Memory B cell (primary cell): Measurements from ENCODE around the gene ITGBL1.
"Not testable (repeated sequence)": the region's sequence is repeated elsewhere in the genome, so short reads cannot be mapped to it uniquely, and the experiment has no call there.

Experiments
- ATAC-seq: fragments of 150-1000 bp; cut with Tn5 transposase; 2 replicates; pipeline ENCODE4 v1.10.0; 2021; ENCODE audit warnings: low read depth, mild to moderate bottlenecking, moderate library complexity
- DNase-seq, 2 donors: peaks; one replicate each; pipeline ENCODE4 v3.0.0; 2022; ENCODE audit warnings: low spot score in 2 of 2
- H3K27ac Mint-ChIP-seq: one replicate; pipeline ENCODE4 v1.8.0; 2022; ENCODE audit warnings: mild to moderate bottlenecking, moderate library complexity, mixed read lengths
- H3K27me3 Mint-ChIP-seq: one replicate; pipeline ENCODE4 v1.8.0; 2022; ENCODE audit warnings: mixed read lengths
- H3K36me3 Mint-ChIP-seq: one replicate; pipeline ENCODE4 v1.8.0; 2022; ENCODE audit warnings: mild to moderate bottlenecking, mixed read lengths
- H3K4me1 Mint-ChIP-seq: one replicate; pipeline ENCODE4 v1.8.0; 2022; ENCODE audit warnings: mixed read lengths
- H3K4me3 Mint-ChIP-seq: one replicate; pipeline ENCODE4 v1.8.0; 2022; ENCODE audit warnings: mild to moderate bottlenecking, moderate library complexity, mixed read lengths
- H3K9me3 Mint-ChIP-seq: one replicate; pipeline ENCODE4 v1.8.0; 2022; ENCODE audit warnings: mixed read lengths

Gene ITGBL1

GRCh38 chr13:101544544-101544943, 92.1 kb downstream of the ITGBL1 start:
- H3K4me1 Mint-ChIP-seq, DNase-seq, H3K36me3 Mint-ChIP-seq, ATAC-seq, H3K27ac Mint-ChIP-seq, H3K9me3 Mint-ChIP-seq, H3K4me3 Mint-ChIP-seq, H3K27me3 Mint-ChIP-seq: not testable (repeated sequence)

GRCh38 chr13:101544979-101545378, 92.5 kb downstream of the ITGBL1 start:
- DNase-seq (no peak), ATAC-seq (no peak)
- H3K36me3 Mint-ChIP-seq: no peaks in the 10 kb centered on the region
- H3K4me3 Mint-ChIP-seq: no peak overlapping the region
- peaks cover 2% of the 10 kb centered on the region for H3K27me3 Mint-ChIP-seq
- H3K9me3 Mint-ChIP-seq: no peaks in the 10 kb centered on the region
- no peak overlapping the region for H3K27ac Mint-ChIP-seq
- H3K4me1 Mint-ChIP-seq: no peaks in the 10 kb centered on the region

- Mint-ChIP-seq H3K4me1 (no peaks in the 10 kb centered on the region), H3K27ac (no peak overlapping the region), H3K9me3 (no peaks in the 10 kb centered on the region), H3K27me3 (peaks cover 2% of the 10 kb centered on the region), H3K36me3 (no peaks in the 10 kb centered on the region), H3K4me3 (no peak overlapping the region)
- DNase-seq (no peak), ATAC-seq (no peak)
Measured at GRCh38 chr13:101545521-101545920, 93.0 kb downstream of the ITGBL1 start.

- H3K27ac Mint-ChIP-seq: no peak overlapping the region
- no peak overlapping the region for H3K4me3 Mint-ChIP-seq
- DNase-seq (no peak), ATAC-seq (no peak)
- H3K36me3 Mint-ChIP-seq: no peaks in the 10 kb centered on the region
- H3K4me1 Mint-ChIP-seq: no peaks in the 10 kb centered on the region
- H3K27me3 Mint-ChIP-seq: peaks cover 3% of the 10 kb centered on the region
- no peaks in the 10 kb centered on the region for H3K9me3 Mint-ChIP-seq
Measured at GRCh38 chr13:101552286-101552685, 99.8 kb downstream of the ITGBL1 start.

- no peak overlapping the region for H3K4me3 Mint-ChIP-seq
- DNase-seq: no peak
- peaks cover 3% of the 10 kb centered on the region for H3K27me3 Mint-ChIP-seq
- no peaks in the 10 kb centered on the region for H3K4me1 Mint-ChIP-seq
- no peak overlapping the region for H3K27ac Mint-ChIP-seq
- ATAC-seq: no peak
- no peaks in the 10 kb centered on the region for H3K36me3 Mint-ChIP-seq
- H3K9me3 Mint-ChIP-seq: no peaks in the 10 kb centered on the region
Measured at GRCh38 chr13:101552786-101553185, 100.3 kb downstream of the ITGBL1 start.

- Mint-ChIP-seq H3K27me3 (peaks cover 4% of the 10 kb centered on the region), H3K27ac (no peak overlapping the region), H3K4me1 (no peaks in the 10 kb centered on the region), H3K4me3 (no peak overlapping the region), H3K9me3 (no peaks in the 10 kb centered on the region), H3K36me3 (no peaks in the 10 kb centered on the region)
- no peak for ATAC-seq
- no peak for DNase-seq
Measured at GRCh38 chr13:101554420-101555125, 102.1 kb downstream of the ITGBL1 start.

- no peaks in the 10 kb centered on the region for H3K9me3 Mint-ChIP-seq
- ATAC-seq (no peak), DNase-seq (no peak)
- H3K27me3 Mint-ChIP-seq: peaks cover 4% of the 10 kb centered on the region
- no peaks in the 10 kb centered on the region for H3K36me3 Mint-ChIP-seq
- H3K4me3 Mint-ChIP-seq: no peak overlapping the region
- H3K4me1 Mint-ChIP-seq: no peaks in the 10 kb centered on the region
- H3K27ac Mint-ChIP-seq: no peak overlapping the region
Measured at GRCh38 chr13:101555610-101556009, 103.1 kb downstream of the ITGBL1 start.

GRCh38 chr13:101556676-101557123, 104.2 kb downstream of the ITGBL1 start:
- peaks cover 3% of the 10 kb centered on the region for H3K9me3 Mint-ChIP-seq
- no peaks in the 10 kb centered on the region for H3K36me3 Mint-ChIP-seq
- ATAC-seq: no peak
- no peak overlapping the region for H3K4me3 Mint-ChIP-seq
- peaks cover 4% of the 10 kb centered on the region for H3K27me3 Mint-ChIP-seq
- no peak overlapping the region for H3K27ac Mint-ChIP-seq
- H3K4me1 Mint-ChIP-seq: no peaks in the 10 kb centered on the region
- no peak for DNase-seq

GRCh38 chr13:101565317-101565716, 112.8 kb downstream of the ITGBL1 start:
- ATAC-seq (no peak), DNase-seq (no peak)
- no peaks in the 10 kb centered on the region for H3K4me1 Mint-ChIP-seq
- H3K4me3 Mint-ChIP-seq: no peak overlapping the region
- no peaks in the 10 kb centered on the region for H3K36me3 Mint-ChIP-seq
- no peak overlapping the region for H3K27ac Mint-ChIP-seq
- peaks cover 2% of the 10 kb centered on the region for H3K27me3 Mint-ChIP-seq
- peaks cover 3% of the 10 kb centered on the region for H3K9me3 Mint-ChIP-seq

GRCh38 chr13:101567841-101568240, 115.4 kb downstream of the ITGBL1 start:
- H3K4me3 Mint-ChIP-seq: no peak overlapping the region
- no peaks in the 10 kb centered on the region for H3K9me3 Mint-ChIP-seq
- H3K27ac Mint-ChIP-seq: no peak overlapping the region
- H3K36me3 Mint-ChIP-seq: no peaks in the 10 kb centered on the region
- H3K4me1 Mint-ChIP-seq: no peaks in the 10 kb centered on the region
- DNase-seq: no peak
- peaks cover 2% of the 10 kb centered on the region for H3K27me3 Mint-ChIP-seq
- no peak for ATAC-seq

GRCh38 chr13:101569807-101570206, 117.3 kb downstream of the ITGBL1 start:
- peaks cover 2% of the 10 kb centered on the region for H3K27me3 Mint-ChIP-seq
- no peak overlapping the region for H3K27ac Mint-ChIP-seq
- DNase-seq (no peak), ATAC-seq (no peak)
- H3K36me3 Mint-ChIP-seq: no peaks in the 10 kb centered on the region
- H3K4me1 Mint-ChIP-seq: no peaks in the 10 kb centered on the region
- H3K9me3 Mint-ChIP-seq: no peaks in the 10 kb centered on the region
- H3K4me3 Mint-ChIP-seq: no peak overlapping the region

GRCh38 chr13:101570410-101570809, 117.9 kb downstream of the ITGBL1 start:
- Mint-ChIP-seq H3K4me3 (no peak overlapping the region), H3K36me3 (no peaks in the 10 kb centered on the region), H3K4me1 (no peaks in the 10 kb centered on the region), H3K27ac (no peak overlapping the region), H3K27me3 (peaks cover 2% of the 10 kb centered on the region), H3K9me3 (no peaks in the 10 kb centered on the region)
- no peak for ATAC-seq
- no peak for DNase-seq

GRCh38 chr13:101572456-101572855, 120.0 kb downstream of the ITGBL1 start:
- Mint-ChIP-seq H3K27ac (no peak overlapping the region), H3K9me3 (no peaks in the 10 kb centered on the region), H3K27me3 (peaks cover 2% of the 10 kb centered on the region), H3K4me3 (no peak overlapping the region), H3K4me1 (no peaks in the 10 kb centered on the region), H3K36me3 (no peaks in the 10 kb centered on the region)
- ATAC-seq: no peak
- no peak for DNase-seq

GRCh38 chr13:101575581-101575980, 123.1 kb downstream of the ITGBL1 start:
- Mint-ChIP-seq H3K9me3 (no peaks in the 10 kb centered on the region), H3K27ac (no peak overlapping the region), H3K36me3 (no peaks in the 10 kb centered on the region), H3K27me3 (no peaks in the 10 kb centered on the region), H3K4me3 (no peak overlapping the region), H3K4me1 (no peaks in the 10 kb centered on the region)
- DNase-seq: no peak
- no peak for ATAC-seq

GRCh38 chr13:101576455-101576854, 124.0 kb downstream of the ITGBL1 start:
- H3K4me3 Mint-ChIP-seq: no peak overlapping the region

More at GRCh38 chr13:101576455-101576854, 124.0 kb downstream of the ITGBL1 start:
- no peaks in the 10 kb centered on the region for H3K4me1 Mint-ChIP-seq
- no peaks in the 10 kb centered on the region for H3K36me3 Mint-ChIP-seq
- DNase-seq (no peak), ATAC-seq (no peak)
- no peak overlapping the region for H3K27ac Mint-ChIP-seq
- H3K9me3 Mint-ChIP-seq: no peaks in the 10 kb centered on the region
- H3K27me3 Mint-ChIP-seq: no peaks in the 10 kb centered on the region
